Caco-2 (cell line): ENCODE data around the gene SLC4A4. TPM values are rescaled to one million over a fixed set of nuclear protein-coding genes. Genes with fewer than 3 reads are reported as not detected.

Experiments used
- BruUV-seq: library from RNA; stranded (reverse); fragments of 400-500 nt; replicated peaks from 2 replicates; lab custom pipeline; 2021; lab: Mats Ljungman, UMichigan
- CTCF ChIA-PET: fragments of 300-600 bp; sonication (Branson Sonifier 250); formaldehyde crosslinking; loops from one replicate; lab custom pipeline; 2022; ENCODE audit warnings: antibody characterized with exemption; lab: Charles Lee
- POLR2A ChIA-PET: fragments of 300-600 bp; sonication (Branson Sonifier 250); formaldehyde crosslinking; loops from one replicate; lab custom pipeline; 2022; ENCODE audit warnings: antibody characterized with exemption; lab: Charles Lee
- DNase-seq, 2 experiments: peaks; one replicate each; pipeline versions ENCODE4 v3.0.0 to v3.0.0-alpha.2; 2020 to 2022
- H3K27me3 ChIP-seq: replicated peaks from 2 replicates; pipeline ENCODE4 v1.6.0; 2011; ENCODE audit warnings: low read length; ENCODE audit not compliant: control insufficient read depth, insufficient read depth
- H3K36me3 ChIP-seq: 2 replicates; pipeline ENCODE4 v1.5.1; 2011; ENCODE audit warnings: low read length; ENCODE audit not compliant: control insufficient read depth, insufficient read depth
- H3K4me1 ChIP-seq: fragments of 250-450 bp; sonication (Bioruptor Pico); 2 replicates; pipeline ENCODE4 v1.5.1; 2020; ENCODE audit warnings: mild to moderate bottlenecking
- H3K4me3 ChIP-seq: 2 replicates; pipeline ENCODE4 v1.5.1; 2011; ENCODE audit warnings: low read depth, mild to moderate bottlenecking, control low read depth, low read length
- H3K9me3 ChIP-seq: fragments of 250-450 bp; sonication (Bioruptor Pico); 2 replicates; pipeline ENCODE4 v1.5.1; 2020; ENCODE audit warnings: mild to moderate bottlenecking, moderate library complexity
- H3K27ac Mint-ChIP-seq: one replicate; pipeline ENCODE4 v1.8.0; 2022; ENCODE audit warnings: mixed read lengths; ENCODE audit not compliant: unreplicated experiment
- H3K27me3 Mint-ChIP-seq: one replicate; pipeline ENCODE4 v1.8.0; 2022; ENCODE audit warnings: mixed read lengths; ENCODE audit not compliant: insufficient read depth, unreplicated experiment
- H3K36me3 Mint-ChIP-seq: one replicate; pipeline ENCODE4 v1.8.0; 2022; ENCODE audit warnings: mild to moderate bottlenecking, mixed read lengths; ENCODE audit not compliant: insufficient read depth, unreplicated experiment
- H3K4me1 Mint-ChIP-seq: one replicate; pipeline ENCODE4 v1.8.0; 2022; ENCODE audit warnings: low read depth, mixed read lengths; ENCODE audit not compliant: unreplicated experiment
- H3K4me3 Mint-ChIP-seq: one replicate; pipeline ENCODE4 v1.8.0; 2022; ENCODE audit warnings: mild to moderate bottlenecking, moderate library complexity, mixed read lengths; ENCODE audit not compliant: unreplicated experiment
- H3K9me3 Mint-ChIP-seq: one replicate; pipeline ENCODE4 v1.8.0; 2022; ENCODE audit warnings: mixed read lengths; ENCODE audit not compliant: unreplicated experiment
- intact Hi-C: fragments of 100-400 bp; cut with micrococcal nuclease; formaldehyde crosslinking; loops from one replicate; pipeline ENCODE4 v1.10.0; 2022; ENCODE audit not compliant: unreplicated experiment
- total RNA-seq: library from RNA; stranded (reverse); gene quantifications from 2 replicates; pipeline ENCODE4 v1.2.3, GENCODE V29; 2022
- TF ChIP-seq, protein P1 (sequence below), 2 experiments: fragments of 200-600 bp in 1 of 2; IDR thresholded peaks; 1 replicate in 1 of 2; 2 replicates in 1 of 2; pipeline versions ENCODE4 v1.5.1 to v1.8.0; 2011 to 2022; ENCODE audit warnings: antibody characterized with exemption in 1 of 2, control low read depth in 1 of 2, inconsistent platforms in 1 of 2, low read depth in 1 of 2, low read length in 1 of 2, mild to moderate bottlenecking in 1 of 2, moderate library complexity in 1 of 2; ENCODE audit not compliant: insufficient read depth in 1 of 2, severe bottlenecking in 1 of 2, unreplicated experiment in 1 of 2

SLC4A4 gene
- total RNA-seq, 1 experiment from 2014 or later: 0.29 TPM

DNA sequence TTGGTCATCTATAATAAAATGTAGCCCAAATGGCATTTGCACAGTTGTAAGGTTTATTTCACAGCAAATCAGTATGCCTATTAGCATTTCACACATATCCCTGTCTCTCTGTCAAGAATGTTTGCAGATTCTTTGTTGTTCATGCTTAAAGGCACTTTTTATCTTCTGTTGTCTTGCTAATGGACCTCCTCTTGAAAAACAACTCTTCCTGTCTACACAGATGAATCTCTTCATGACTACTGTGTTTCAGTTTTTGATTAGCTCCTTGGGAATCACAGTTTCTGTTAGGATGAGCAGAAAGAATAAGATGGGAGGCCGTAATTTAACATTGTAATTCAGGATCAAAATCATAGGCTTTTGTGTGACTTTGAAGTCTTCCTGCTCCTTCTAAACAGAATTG is 35.5 kb upstream of the SLC4A4 start:
- CTCF ChIA-PET: no interaction called here
- no peaks in the 10 kb centered on the region for H3K4me1 ChIP-seq
- no peak overlapping the region for H3K4me3 Mint-ChIP-seq
- intact Hi-C loops: no loop called here
- H3K27me3 ChIP-seq: no peaks in the 10 kb centered on the region
- no peaks in the 10 kb centered on the region for H3K4me1 Mint-ChIP-seq
- no peaks in the 10 kb centered on the region for H3K36me3 Mint-ChIP-seq
- DNase-seq: no peak
- TF ChIP-seq, protein P1, sequence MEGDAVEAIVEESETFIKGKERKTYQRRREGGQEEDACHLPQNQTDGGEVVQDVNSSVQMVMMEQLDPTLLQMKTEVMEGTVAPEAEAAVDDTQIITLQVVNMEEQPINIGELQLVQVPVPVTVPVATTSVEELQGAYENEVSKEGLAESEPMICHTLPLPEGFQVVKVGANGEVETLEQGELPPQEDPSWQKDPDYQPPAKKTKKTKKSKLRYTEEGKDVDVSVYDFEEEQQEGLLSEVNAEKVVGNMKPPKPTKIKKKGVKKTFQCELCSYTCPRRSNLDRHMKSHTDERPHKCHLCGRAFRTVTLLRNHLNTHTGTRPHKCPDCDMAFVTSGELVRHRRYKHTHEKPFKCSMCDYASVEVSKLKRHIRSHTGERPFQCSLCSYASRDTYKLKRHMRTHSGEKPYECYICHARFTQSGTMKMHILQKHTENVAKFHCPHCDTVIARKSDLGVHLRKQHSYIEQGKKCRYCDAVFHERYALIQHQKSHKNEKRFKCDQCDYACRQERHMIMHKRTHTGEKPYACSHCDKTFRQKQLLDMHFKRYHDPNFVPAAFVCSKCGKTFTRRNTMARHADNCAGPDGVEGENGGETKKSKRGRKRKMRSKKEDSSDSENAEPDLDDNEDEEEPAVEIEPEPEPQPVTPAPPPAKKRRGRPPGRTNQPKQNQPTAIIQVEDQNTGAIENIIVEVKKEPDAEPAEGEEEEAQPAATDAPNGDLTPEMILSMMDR (IDR thresholded peaks at IDR 0.05; ENCODE audit: insufficient read depth in 1 of 2, low read depth in 1 of 2, low read length in 1 of 2, severe bottlenecking in 1 of 2, unreplicated experiment in 1 of 2): no peak
- no TSS peak for BruUV-seq
- no peak overlapping the region for H3K4me3 ChIP-seq
- H3K9me3 ChIP-seq: no peaks in the 10 kb centered on the region
- no peak overlapping the region for H3K27ac Mint-ChIP-seq
- H3K36me3 ChIP-seq: no peaks in the 10 kb centered on the region
- no peaks in the 10 kb centered on the region for H3K27me3 Mint-ChIP-seq
- POLR2A ChIA-PET: no interaction called here
- H3K9me3 Mint-ChIP-seq: no peaks in the 10 kb centered on the region

- Mint-ChIP-seq H3K27me3 (no peaks in the 10 kb centered on the region), H3K9me3 (no peaks in the 10 kb centered on the region), H3K4me1 (no peaks in the 10 kb centered on the region), H3K36me3 (no peaks in the 10 kb centered on the region), H3K4me3 (no peak overlapping the region), H3K27ac (no peak overlapping the region)
- Histone ChIP-seq H3K27me3 (no peaks in the 10 kb centered on the region), H3K9me3 (no peaks in the 10 kb centered on the region), H3K36me3 (no peaks in the 10 kb centered on the region), H3K4me1 (no peaks in the 10 kb centered on the region), H3K4me3 (no peak overlapping the region)
- no TSS peak for BruUV-seq
- DNase-seq: no peak
- ChIA-PET CTCF (no interaction called here), POLR2A (no interaction called here)
- TF ChIP-seq, protein P1 (IDR thresholded peaks at IDR 0.05; ENCODE audit: insufficient read depth in 1 of 2, low read depth in 1 of 2, low read length in 1 of 2, severe bottlenecking in 1 of 2, unreplicated experiment in 1 of 2): no peak
- intact Hi-C loops: no loop called here
Measured at GRCh38 chr4:71303850-71304249, 35.0 kb upstream of the SLC4A4 start.

- no peaks in the 10 kb centered on the region for H3K9me3 Mint-ChIP-seq
- TF ChIP-seq, protein P1 (IDR thresholded peaks at IDR 0.05; ENCODE audit: insufficient read depth in 1 of 2, low read depth in 1 of 2, low read length in 1 of 2, severe bottlenecking in 1 of 2, unreplicated experiment in 1 of 2): no peak
- no peaks in the 10 kb centered on the region for H3K9me3 ChIP-seq
- H3K27me3 ChIP-seq: no peaks in the 10 kb centered on the region
- H3K4me3 ChIP-seq: no peak overlapping the region
- no peaks in the 10 kb centered on the region for H3K4me1 ChIP-seq
- ChIA-PET CTCF (no interaction called here), POLR2A (no interaction called here)
- H3K27ac Mint-ChIP-seq: no peak overlapping the region
- no peaks in the 10 kb centered on the region for H3K36me3 Mint-ChIP-seq
- no peak for DNase-seq
- H3K4me3 Mint-ChIP-seq: no peak overlapping the region
- intact Hi-C loops: no loop called here
- H3K36me3 ChIP-seq: no peaks in the 10 kb centered on the region
- no peaks in the 10 kb centered on the region for H3K4me1 Mint-ChIP-seq
- BruUV-seq: no TSS peak
- H3K27me3 Mint-ChIP-seq: no peaks in the 10 kb centered on the region
Measured at GRCh38 chr4:71304289-71304850, 34.5 kb upstream of the SLC4A4 start.
